Naive thymus-derived CD4-positive, alpha-beta T cell (primary cell): ENCODE data around the gene MIS18A. TPM values are rescaled to one million over a fixed set of nuclear protein-coding genes. Genes with fewer than 3 reads are reported as not detected.
A peak's percentile ranks its signal among the peaks of the same experiment; 100 is the strongest.
"Not testable (repeated sequence)": the region's sequence is repeated elsewhere in the genome, so short reads cannot be mapped to it uniquely, and the experiment has no call there.

Experiments
- ATAC-seq: fragments of 150-1000 bp; cut with Tn5 transposase; 2 replicates; pipeline ENCODE4 v1.10.0; 2021; ENCODE audit warnings: mild to moderate bottlenecking, moderate library complexity
- CTCF ChIA-PET: fragments of 350-600 bp; sonication (Branson Sonifier 250); formaldehyde crosslinking; loops from one replicate; lab custom pipeline; 2021; ENCODE audit warnings: antibody characterized with exemption; lab: Charles Lee
- POLR2A ChIA-PET: fragments of 350-600 bp; sonication (Branson Sonifier 250); formaldehyde crosslinking; loops from one replicate; lab custom pipeline; 2021; ENCODE audit warnings: antibody characterized with exemption, inconsistent platforms; lab: Charles Lee
- DNase-seq, 9 donors: peaks; one replicate each; pipeline versions ENCODE4 v3.0.0 to v3.0.0-alpha.2; 2020 to 2022; ENCODE audit warnings: mixed read lengths in 1 of 9
- H3K27ac ChIP-seq: one replicate; pipeline ENCODE4 v1.7.0; 2013; ENCODE audit warnings: mild to moderate bottlenecking, low read depth, low read length, moderate library complexity
- H3K27me3 ChIP-seq, 2 donors: one replicate each; pipeline ENCODE4 v1.7.0; 2013; ENCODE audit warnings: low read length in 2 of 2, mild to moderate bottlenecking in 2 of 2, moderate library complexity in 2 of 2; ENCODE audit not compliant: control insufficient read depth in 2 of 2, insufficient read depth in 2 of 2
- H3K36me3 ChIP-seq, 3 experiments: 1 replicate in 2 of 3; 2 replicates in 1 of 3; pipeline ENCODE4 v1.7.0; 2013; ENCODE audit warnings: low read length in 3 of 3, mild to moderate bottlenecking in 3 of 3, moderate library complexity in 1 of 3; ENCODE audit not compliant: insufficient read depth in 3 of 3, control insufficient read depth in 2 of 3
- H3K4me1 ChIP-seq, 2 donors: one replicate each; pipeline ENCODE4 v1.7.0; 2013; ENCODE audit warnings: low read length in 2 of 2, mild to moderate bottlenecking in 2 of 2, moderate library complexity in 1 of 2; ENCODE audit not compliant: control insufficient read depth in 2 of 2, insufficient read depth in 2 of 2
- H3K4me3 ChIP-seq: 2 replicates; pipeline ENCODE4 v1.7.0; 2013; ENCODE audit warnings: mild to moderate bottlenecking, low read length
- H3K9me3 ChIP-seq, 3 experiments: 1 replicate in 2 of 3; 2 replicates in 1 of 3; pipeline ENCODE4 v1.7.0; 2013; ENCODE audit warnings: low read length in 3 of 3; ENCODE audit not compliant: control insufficient read depth in 2 of 3
- H3K27ac Mint-ChIP-seq, 9 donors: one replicate each; pipeline ENCODE4 v1.8.0; 2020 to 2022; ENCODE audit warnings: mixed read lengths in 9 of 9, mild to moderate bottlenecking in 8 of 9, moderate library complexity in 5 of 9, inconsistent platforms in 2 of 9
- H3K27me3 Mint-ChIP-seq, 5 donors: one replicate each; pipeline ENCODE4 v1.8.0; 2021 to 2022; ENCODE audit warnings: mixed read lengths in 5 of 5, mild to moderate bottlenecking in 1 of 5
- H3K36me3 Mint-ChIP-seq, 5 donors: one replicate each; pipeline ENCODE4 v1.8.0; 2020 to 2022; ENCODE audit warnings: mixed read lengths in 5 of 5, mild to moderate bottlenecking in 3 of 5, inconsistent platforms in 1 of 5
- H3K4me1 Mint-ChIP-seq, 7 donors: one replicate each; pipeline ENCODE4 v1.8.0; 2020 to 2022; ENCODE audit warnings: mixed read lengths in 7 of 7, mild to moderate bottlenecking in 3 of 7, inconsistent platforms in 1 of 7
- H3K4me3 Mint-ChIP-seq, 10 donors: one replicate each; pipeline ENCODE4 v1.8.0; 2020 to 2022; ENCODE audit warnings: mild to moderate bottlenecking in 10 of 10, mixed read lengths in 10 of 10, moderate library complexity in 6 of 10, inconsistent platforms in 2 of 10
- H3K9me3 Mint-ChIP-seq, 11 donors: one replicate each; pipeline ENCODE4 v1.8.0; 2020 to 2022; ENCODE audit warnings: mixed read lengths in 11 of 11, mild to moderate bottlenecking in 4 of 11, inconsistent platforms in 1 of 11, moderate library complexity in 1 of 11
- intact Hi-C, 2 donors: fragments of 100-400 bp; cut with micrococcal nuclease; formaldehyde crosslinking; loops; one replicate each; pipeline ENCODE4 v1.15.1; 2023
- polyA plus RNA-seq, 2 donors: library from polyadenylated mRNA; unstranded; fragments of 300-500 nt; fragmentation: Illumina TruSeq; gene quantifications; one replicate each; pipeline ENCODE4 v1.2.3, GENCODE V29; 2021
- total RNA-seq, 6 experiments: library from RNA in 5 of 6; stranded (reverse) in 5 of 6; gene quantifications; 1 replicate in 5 of 6; 2 replicates in 1 of 6; pipeline ENCODE4 v1.2.3 and lab custom pipeline; 2021 to 2026

The MIS18A gene
- total and polyA plus RNA-seq, 7 experiments from 2014 or later = 3.3 to 16.4 (median 9.4) TPM

DNA sequence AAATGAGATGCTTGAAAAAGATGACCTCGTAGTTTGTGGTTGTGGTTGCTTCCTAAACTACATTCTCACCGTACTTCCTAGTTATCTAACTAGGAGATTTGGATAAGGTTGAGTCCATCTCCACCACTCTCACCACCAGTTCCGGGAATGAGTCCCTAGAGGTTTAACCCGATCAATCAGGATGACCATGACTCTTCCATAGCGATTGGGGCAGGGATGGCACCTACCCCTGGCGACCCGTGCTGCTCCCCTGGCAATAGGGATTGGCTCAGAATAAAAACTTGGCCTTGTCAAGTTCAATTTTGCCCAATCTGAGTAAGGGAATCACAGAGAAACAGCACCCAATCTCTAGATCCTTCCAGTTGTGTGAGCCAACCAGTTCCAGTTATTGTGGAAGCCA, 2.7 kb upstream of the MIS18A start:
- ChIA-PET POLR2A (no interaction called here), CTCF (no interaction called here)
- H3K36me3 ChIP-seq = peaks cover 0 to 6% (median 0%) of the 10 kb centered on the region in 3 experiments
- no peaks in the 10 kb centered on the region for H3K27me3 Mint-ChIP-seq
- intact Hi-C loops = no loop called here
- H3K27ac Mint-ChIP-seq = peak overlapping the region in 1 of 9 donors; percentile 69
- no peak overlapping the region for H3K27ac ChIP-seq
- ATAC-seq = no peak
- no peaks in the 10 kb centered on the region for H3K9me3 ChIP-seq
- no peak overlapping the region for H3K4me3 ChIP-seq
- no peak for DNase-seq
- peaks cover 14 to 16% of the 10 kb centered on the region in 2 donors for H3K4me1 ChIP-seq
- no peaks in the 10 kb centered on the region for H3K27me3 ChIP-seq
- H3K4me1 Mint-ChIP-seq = peaks cover 8 to 29% (median 25%) of the 10 kb centered on the region in 7 donors
- peak overlapping the region in 1 of 10 donors; percentile 51 for H3K4me3 Mint-ChIP-seq
- H3K36me3 Mint-ChIP-seq = peaks cover 0 to 4% (median 3%) of the 10 kb centered on the region in 5 donors
- H3K9me3 Mint-ChIP-seq = peaks cover 0 to 7% (median 0%) of the 10 kb centered on the region in 11 donors

DNA sequence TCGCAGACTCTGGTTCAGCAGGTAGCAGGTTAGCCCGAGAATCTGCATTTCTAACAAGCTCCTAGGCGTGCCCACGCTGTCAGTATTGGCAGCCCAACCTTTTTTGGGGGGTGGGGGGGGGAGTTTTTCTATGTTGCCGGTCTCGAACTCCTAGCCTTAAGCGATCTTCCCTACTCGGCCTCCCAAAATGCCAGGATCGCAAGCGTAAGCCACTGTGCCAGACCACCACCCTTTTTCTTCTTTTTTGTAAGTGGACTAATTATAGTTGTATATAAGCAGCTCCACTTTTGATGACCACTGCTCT, 480 bp upstream of the MIS18A start:
- no peak for DNase-seq
- H3K9me3 Mint-ChIP-seq = peaks cover 0 to 6% (median 0%) of the 10 kb centered on the region in 11 donors
- ChIA-PET POLR2A (interaction anchor here (0.5 to 0.7 kb wide), 3 partner anchors 10 to 477 kb away, joined by 3 read pairs; no protein-coding TSS in a partner anchor), CTCF (interaction anchor here (1.2 kb wide), 1 partner anchor 10 kb away, joined by 3 read pairs; no protein-coding TSS in a partner anchor)
- Histone ChIP-seq H3K4me1 (peaks cover 14 to 16% of the 10 kb centered on the region in 2 donors), H3K27me3 (no peaks in the 10 kb centered on the region), H3K36me3 (peaks cover 0 to 6% (median 0%) of the 10 kb centered on the region in 3 experiments), H3K27ac (peak overlapping the region; percentile 70), H3K4me3 (peak overlapping the region; percentile 90), H3K9me3 (no peaks in the 10 kb centered on the region)
- intact Hi-C loops = loop anchor here (1.0 to 5.0 kb wide), 16 partner anchors 113 to 1363 kb away; partner anchors contain the start of genes ITSN1 (in 2 of the 2), SCAF4 (in 2 of the 2), SYNJ1 (in 2 of the 2) and CFAP298 (in 1 of the 2)
- H3K27me3 Mint-ChIP-seq = no peaks in the 10 kb centered on the region
- no peak for ATAC-seq
- peak overlapping the region; percentile 90 to 97 (median 94) for H3K27ac Mint-ChIP-seq
- H3K4me1 Mint-ChIP-seq = peaks cover 8 to 36% (median 33%) of the 10 kb centered on the region in 7 donors
- peak overlapping the region; percentile 95 to 100 (median 98) for H3K4me3 Mint-ChIP-seq
- peaks cover 0 to 14% (median 4%) of the 10 kb centered on the region in 5 donors for H3K36me3 Mint-ChIP-seq

DNA sequence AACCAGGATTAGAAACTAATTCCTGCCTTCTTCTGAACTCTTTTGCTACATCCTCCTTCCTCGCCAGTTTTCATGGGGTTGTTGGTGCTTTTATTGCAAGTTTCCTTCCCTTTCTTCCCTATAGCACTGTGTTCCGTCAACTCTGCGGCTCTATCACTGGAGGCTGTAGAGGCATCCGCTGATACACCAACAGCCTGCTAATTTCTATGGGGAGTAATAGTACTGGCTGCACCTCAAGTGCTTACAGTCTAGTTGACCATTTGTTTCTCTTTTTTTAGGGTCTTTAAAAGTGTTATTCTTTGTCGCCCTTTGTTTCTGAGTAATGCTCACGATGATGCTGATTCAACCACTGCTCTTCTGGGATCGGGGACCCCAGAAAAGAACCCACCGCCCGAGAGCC, 746 bp downstream of the MIS18A start:
- Mint-ChIP-seq H3K27ac (peak overlapping the region; percentile 7 to 96 (median 84)), H3K4me1 (peaks cover 8 to 36% (median 33%) of the 10 kb centered on the region in 7 donors), H3K9me3 (peaks cover 0 to 6% (median 0%) of the 10 kb centered on the region in 11 donors), H3K4me3 (peak overlapping the region; percentile 95 to 100 (median 98)), H3K36me3 (peaks cover 0 to 14% (median 4%) of the 10 kb centered on the region in 5 donors), H3K27me3 (no peaks in the 10 kb centered on the region)
- intact Hi-C loops = loop anchor here (2.0 to 5.0 kb wide), 10 partner anchors 291 to 1365 kb away; partner anchors contain the start of genes ITSN1 (in 2 of the 2), CRYZL1 (in 1 of the 2), PAXBP1 (in 1 of the 2) and SCAF4 (in 1 of the 2)
- H3K27me3 ChIP-seq = no peaks in the 10 kb centered on the region
- H3K4me1 ChIP-seq = peaks cover 14 to 16% of the 10 kb centered on the region in 2 donors
- CTCF ChIA-PET = no interaction called here
- peak in 1 of 9 donors; percentile 0 for DNase-seq
- POLR2A ChIA-PET = no interaction called here
- H3K27ac ChIP-seq = peak overlapping the region; percentile 70
- peak overlapping the region; percentile 90 for H3K4me3 ChIP-seq
- ATAC-seq = no peak
- H3K36me3 ChIP-seq = peaks cover 0 to 13% (median 0%) of the 10 kb centered on the region in 3 experiments
- no peaks in the 10 kb centered on the region for H3K9me3 ChIP-seq

DNA sequence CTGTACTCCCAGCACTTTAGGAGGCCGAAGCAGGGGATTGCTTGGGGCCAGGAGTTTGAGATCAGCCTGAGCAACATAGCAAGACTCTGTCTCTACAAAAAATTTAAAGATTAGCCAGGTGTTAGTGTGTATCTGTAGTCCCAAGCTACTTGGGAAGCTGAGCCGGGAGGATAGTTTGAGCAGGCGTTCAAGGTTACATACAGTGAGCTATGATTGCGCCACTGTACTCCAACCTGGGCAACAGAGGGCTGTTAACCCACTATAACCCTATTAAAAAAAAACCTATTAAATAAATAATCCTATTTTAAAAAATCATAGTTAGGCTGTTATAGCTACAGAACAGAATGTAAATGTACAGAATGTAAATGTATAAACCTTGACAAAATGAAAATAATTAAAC, 2.2 kb downstream of the MIS18A start:
- ChIA-PET POLR2A (interaction anchor here (0.6 kb wide), 2 partner anchors 14 to 647 kb away, joined by 3 to 4 read pairs; no protein-coding TSS in a partner anchor), CTCF (no interaction called here)
- Mint-ChIP-seq H3K27me3 (no peaks in the 10 kb centered on the region), H3K4me3 (peak overlapping the region in 5 of 10 donors; percentile 32 to 60 (median 54)), H3K27ac (no peak overlapping the region), H3K36me3 (peaks cover 0 to 16% (median 0%) of the 10 kb centered on the region in 5 donors), H3K4me1 (peaks cover 8 to 36% (median 33%) of the 10 kb centered on the region in 7 donors), H3K9me3 (peaks cover 0 to 6% (median 0%) of the 10 kb centered on the region in 11 donors)
- no peaks in the 10 kb centered on the region for H3K27me3 ChIP-seq
- H3K4me3 ChIP-seq = no peak overlapping the region
- DNase-seq (no peak), ATAC-seq (no peak)
- peaks cover 14 to 16% of the 10 kb centered on the region in 2 donors for H3K4me1 ChIP-seq
- H3K27ac ChIP-seq = no peak overlapping the region
- H3K36me3 ChIP-seq = peaks cover 0 to 21% (median 0%) of the 10 kb centered on the region in 3 experiments
- intact Hi-C loops = loop anchor here (5.0 kb wide), 5 partner anchors 326 to 1366 kb away; partner anchors contain the start of genes CRYZL1 (in 1 of the 2), ITSN1 (in 1 of the 2), PAXBP1 (in 1 of the 2) and SYNJ1 (in 1 of the 2)
- no peaks in the 10 kb centered on the region for H3K9me3 ChIP-seq

DNA sequence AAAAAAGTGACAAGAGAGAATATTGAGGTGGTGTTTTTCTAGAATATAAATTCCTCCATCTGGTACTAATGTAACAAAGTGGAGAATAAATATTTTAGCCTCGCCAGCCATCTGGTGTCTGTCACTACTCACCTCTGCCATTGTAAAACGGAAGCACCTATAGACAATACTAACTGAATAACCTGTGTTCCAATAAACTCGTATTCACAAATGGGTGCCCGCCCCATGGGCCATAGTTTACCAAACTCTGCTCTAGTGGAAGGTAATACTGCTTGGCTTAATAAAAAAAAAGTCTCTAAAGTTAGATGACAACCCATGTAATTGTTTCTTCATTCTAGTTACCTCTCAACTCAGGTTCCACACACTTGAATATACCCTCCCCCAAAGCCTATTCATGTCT, 8.1 kb downstream of the MIS18A start:
- no peaks in the 10 kb centered on the region for H3K27me3 Mint-ChIP-seq
- Histone ChIP-seq H3K4me1 (no peaks in the 10 kb centered on the region), H3K36me3 (peaks cover 0 to 35% (median 6%) of the 10 kb centered on the region in 3 experiments), H3K27me3 (no peaks in the 10 kb centered on the region), H3K9me3 (no peaks in the 10 kb centered on the region), H3K27ac (no peak overlapping the region), H3K4me3 (no peak overlapping the region)
- no peak for DNase-seq
- no peak overlapping the region for H3K4me3 Mint-ChIP-seq
- peaks cover 0 to 11% (median 3%) of the 10 kb centered on the region in 7 donors for H3K4me1 Mint-ChIP-seq
- no peaks in the 10 kb centered on the region for H3K9me3 Mint-ChIP-seq
- no peak for ATAC-seq
- CTCF ChIA-PET = no interaction called here
- peaks cover 0 to 44% (median 17%) of the 10 kb centered on the region in 5 donors for H3K36me3 Mint-ChIP-seq
- intact Hi-C loops = no loop called here
- POLR2A ChIA-PET = no interaction called here
- H3K27ac Mint-ChIP-seq = no peak overlapping the region

DNA sequence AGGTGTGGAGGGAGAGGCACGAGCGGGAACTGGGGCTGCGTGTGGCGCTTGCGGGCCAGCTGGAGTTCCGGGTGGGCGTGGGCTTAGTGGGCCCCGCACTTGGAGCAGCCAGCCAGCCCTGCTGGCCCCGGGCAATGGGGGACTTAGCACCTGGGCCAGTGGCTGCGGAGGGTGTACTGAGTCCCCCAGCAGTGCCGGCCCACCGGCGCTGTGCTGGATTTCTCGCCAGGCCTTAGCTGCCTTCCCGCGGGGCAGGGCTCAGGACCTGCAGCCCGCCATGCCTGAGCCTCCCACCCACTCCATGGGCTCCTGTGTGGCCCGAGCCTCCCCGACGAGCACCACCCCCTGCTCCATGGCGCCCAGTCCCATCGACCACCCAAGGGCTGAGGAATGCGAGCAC, 13.5 kb downstream of the MIS18A start:
- peaks cover 0 to 28% (median 15%) of the 10 kb centered on the region in 5 donors for H3K36me3 Mint-ChIP-seq
- peaks cover 0 to 20% (median 6%) of the 10 kb centered on the region in 3 experiments for H3K36me3 ChIP-seq
- H3K4me1 Mint-ChIP-seq, H3K27me3 ChIP-seq, H3K4me3 ChIP-seq, POLR2A ChIA-PET, H3K4me3 Mint-ChIP-seq, H3K27ac Mint-ChIP-seq, H3K27ac ChIP-seq, H3K27me3 Mint-ChIP-seq, H3K9me3 ChIP-seq, DNase-seq, H3K9me3 Mint-ChIP-seq, ATAC-seq, intact Hi-C loops, H3K4me1 ChIP-seq, CTCF ChIA-PET: not testable (repeated sequence)
